Smooth muscle cell (in vitro differentiated cells): ENCODE results near the gene SYTL3. TPM values are rescaled to one million over a fixed set of nuclear protein-coding genes. Genes with fewer than 3 reads are reported as not detected.
"Not testable (repeated sequence)": the region's sequence is repeated elsewhere in the genome, so short reads cannot be mapped to it uniquely, and the experiment has no call there.

Source experiments
- DNase-seq: peaks from one replicate; lab custom pipeline; 2025; ENCODE audit not compliant: unreplicated experiment; lab: John Stamatoyannopoulos, UW
- H2AFZ ChIP-seq: fragments of 200-600 bp; sonication (generic); 2 replicates; pipeline ENCODE4 v1.6.0; 2016; ENCODE audit warnings: antibody characterized with exemption, low read depth, mild to moderate bottlenecking
- H3F3A ChIP-seq: fragments of 200-600 bp; sonication (generic); 2 replicates; pipeline ENCODE4 v1.6.0; 2017; ENCODE audit warnings: antibody characterized with exemption, low read depth
- H3K27ac ChIP-seq: fragments of 200-600 bp; sonication (generic); 2 replicates; pipeline ENCODE4 v1.5.1; 2016; ENCODE audit warnings: low read depth, mild to moderate bottlenecking
- H3K27me3 ChIP-seq: fragments of 200-600 bp; sonication (generic); 2 replicates; pipeline ENCODE4 v1.6.1; 2016; ENCODE audit warnings: low read depth, mild to moderate bottlenecking
- H3K36me3 ChIP-seq: fragments of 200-600 bp; sonication (generic); 2 replicates; pipeline ENCODE4 v1.5.1; 2016; ENCODE audit warnings: low read depth
- H3K4me1 ChIP-seq: fragments of 200-600 bp; sonication (generic); 2 replicates; pipeline ENCODE4 v1.5.1; 2016; ENCODE audit warnings: low read depth
- H3K4me2 ChIP-seq: fragments of 200-600 bp; sonication (generic); 2 replicates; pipeline ENCODE4 v1.6.0; 2016; ENCODE audit warnings: mild to moderate bottlenecking
- H3K4me3 ChIP-seq: fragments of 200-600 bp; sonication (generic); 2 replicates; pipeline ENCODE4 v1.5.1; 2016; ENCODE audit warnings: mild to moderate bottlenecking
- H3K79me2 ChIP-seq: fragments of 200-600 bp; sonication (generic); 2 replicates; pipeline ENCODE4 v1.6.0; 2016; ENCODE audit warnings: low read depth, mild to moderate bottlenecking
- H3K9ac ChIP-seq: fragments of 200-600 bp; sonication (generic); 2 replicates; pipeline ENCODE4 v1.6.0; 2016; ENCODE audit warnings: low read depth
- H3K9me3 ChIP-seq: fragments of 200-600 bp; sonication (generic); replicated peaks from 2 replicates; pipeline ENCODE4 v1.5.1; 2016; ENCODE audit warnings: low read depth
- H4K20me1 ChIP-seq: fragments of 200-600 bp; sonication (generic); 2 replicates; pipeline ENCODE4 v1.6.0; 2016; ENCODE audit warnings: low read depth
- WGBS: methylation state at CpG from one replicate; pipeline ENCODE4 v1.1.7; 2016; ENCODE audit warnings: low lambda C conversion rate; 5-methylcytosine and 5-hydroxymethylcytosine counted together
- polyA plus RNA-seq: library from polyadenylated mRNA; unstranded; fragments of >200 nt; fragmentation: Nextera tagmentation; extraction: Ambion mirVana; gene quantifications from 2 replicates; pipeline ENCODE4 v1.2.1, GENCODE V29; 2016
- total RNA-seq: library from RNA; depleted of rRNA; stranded (reverse); fragments of >200 nt; gene quantifications from 2 replicates; pipeline ENCODE4 v1.2.3, GENCODE V29; 2014
- TF ChIP-seq, protein P1 (sequence below): fragments of 200-600 bp; sonication (generic); IDR thresholded peaks from 2 replicates; pipeline ENCODE4 v1.5.1; 2017; ENCODE audit warnings: borderline replicate concordance, mild to moderate bottlenecking, antibody characterized with exemption; ENCODE audit not compliant: insufficient read depth, poor library complexity, severe bottlenecking

SYTL3 gene
- total and polyA plus RNA-seq, 2 experiments from 2014 or later: 0.13 to 1.2 TPM

DNA sequence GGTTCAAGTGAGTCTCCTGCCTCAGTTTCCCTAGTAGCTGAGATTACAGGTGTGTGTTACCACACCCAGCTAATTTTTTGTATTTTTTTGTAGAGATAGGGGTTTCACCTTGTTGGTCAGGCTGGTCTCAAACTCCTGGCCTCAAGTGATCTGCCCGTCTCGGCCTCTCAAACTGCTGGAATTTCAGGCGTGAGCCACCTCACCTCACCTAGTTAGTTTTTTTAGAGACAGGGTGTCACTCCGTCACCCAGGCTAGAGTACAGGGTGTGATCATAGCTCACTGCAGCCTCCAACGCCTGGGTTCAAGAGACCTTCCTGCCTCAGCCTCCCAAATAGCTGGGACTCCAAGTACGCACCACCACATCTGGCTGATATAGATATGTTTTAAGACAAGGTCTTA lies 22.9 kb downstream of the SYTL3 start:
- no peaks in the 10 kb centered on the region for H3K27me3 ChIP-seq
- H3K9ac ChIP-seq: no peak overlapping the region
- DNase-seq: no peak
- TF ChIP-seq, protein P1, sequence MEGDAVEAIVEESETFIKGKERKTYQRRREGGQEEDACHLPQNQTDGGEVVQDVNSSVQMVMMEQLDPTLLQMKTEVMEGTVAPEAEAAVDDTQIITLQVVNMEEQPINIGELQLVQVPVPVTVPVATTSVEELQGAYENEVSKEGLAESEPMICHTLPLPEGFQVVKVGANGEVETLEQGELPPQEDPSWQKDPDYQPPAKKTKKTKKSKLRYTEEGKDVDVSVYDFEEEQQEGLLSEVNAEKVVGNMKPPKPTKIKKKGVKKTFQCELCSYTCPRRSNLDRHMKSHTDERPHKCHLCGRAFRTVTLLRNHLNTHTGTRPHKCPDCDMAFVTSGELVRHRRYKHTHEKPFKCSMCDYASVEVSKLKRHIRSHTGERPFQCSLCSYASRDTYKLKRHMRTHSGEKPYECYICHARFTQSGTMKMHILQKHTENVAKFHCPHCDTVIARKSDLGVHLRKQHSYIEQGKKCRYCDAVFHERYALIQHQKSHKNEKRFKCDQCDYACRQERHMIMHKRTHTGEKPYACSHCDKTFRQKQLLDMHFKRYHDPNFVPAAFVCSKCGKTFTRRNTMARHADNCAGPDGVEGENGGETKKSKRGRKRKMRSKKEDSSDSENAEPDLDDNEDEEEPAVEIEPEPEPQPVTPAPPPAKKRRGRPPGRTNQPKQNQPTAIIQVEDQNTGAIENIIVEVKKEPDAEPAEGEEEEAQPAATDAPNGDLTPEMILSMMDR: no peak
- no peaks in the 10 kb centered on the region for H3F3A ChIP-seq
- no peaks in the 10 kb centered on the region for H3K36me3 ChIP-seq
- WGBS: 89% methylated on average over 6 of the region's 6 CpGs
- H2AFZ ChIP-seq: no peak overlapping the region
- H3K4me2 ChIP-seq: no peak overlapping the region
- no peak overlapping the region for H3K4me3 ChIP-seq
- no peaks in the 10 kb centered on the region for H3K9me3 ChIP-seq
- no peak overlapping the region for H3K27ac ChIP-seq
- no peaks in the 10 kb centered on the region for H3K79me2 ChIP-seq
- H3K4me1 ChIP-seq: no peaks in the 10 kb centered on the region
- H4K20me1 ChIP-seq: no peaks in the 10 kb centered on the region

- Histone ChIP-seq H3K36me3 (no peaks in the 10 kb centered on the region), H3K27me3 (no peaks in the 10 kb centered on the region), H3K27ac (no peak overlapping the region), H3F3A (no peaks in the 10 kb centered on the region), H2AFZ (no peak overlapping the region), H3K4me2 (no peak overlapping the region), H4K20me1 (no peaks in the 10 kb centered on the region), H3K9me3 (no peaks in the 10 kb centered on the region), H3K4me1 (no peaks in the 10 kb centered on the region), H3K4me3 (no peak overlapping the region), H3K9ac (no peak overlapping the region), H3K79me2 (no peaks in the 10 kb centered on the region)
- TF ChIP-seq, protein P1: no peak
- DNase-seq: no peak
- 91% methylated on average over 14 of the region's 14 CpGs for WGBS
Observed at GRCh38 chr6:158674342-158675131, 24.7 kb downstream of the SYTL3 start.

- 96% methylated on average over 3 of the region's 3 CpGs for WGBS
- not testable (repeated sequence) for H3K27ac ChIP-seq, H3K36me3 ChIP-seq, H3K27me3 ChIP-seq, H3K4me1 ChIP-seq, DNase-seq, H3K9me3 ChIP-seq, H3K9ac ChIP-seq, H2AFZ ChIP-seq, H4K20me1 ChIP-seq, H3K4me3 ChIP-seq, H3K4me2 ChIP-seq, H3K79me2 ChIP-seq, H3F3A ChIP-seq
Observed at GRCh38 chr6:158677094-158677493, 27.2 kb downstream of the SYTL3 start.

DNA sequence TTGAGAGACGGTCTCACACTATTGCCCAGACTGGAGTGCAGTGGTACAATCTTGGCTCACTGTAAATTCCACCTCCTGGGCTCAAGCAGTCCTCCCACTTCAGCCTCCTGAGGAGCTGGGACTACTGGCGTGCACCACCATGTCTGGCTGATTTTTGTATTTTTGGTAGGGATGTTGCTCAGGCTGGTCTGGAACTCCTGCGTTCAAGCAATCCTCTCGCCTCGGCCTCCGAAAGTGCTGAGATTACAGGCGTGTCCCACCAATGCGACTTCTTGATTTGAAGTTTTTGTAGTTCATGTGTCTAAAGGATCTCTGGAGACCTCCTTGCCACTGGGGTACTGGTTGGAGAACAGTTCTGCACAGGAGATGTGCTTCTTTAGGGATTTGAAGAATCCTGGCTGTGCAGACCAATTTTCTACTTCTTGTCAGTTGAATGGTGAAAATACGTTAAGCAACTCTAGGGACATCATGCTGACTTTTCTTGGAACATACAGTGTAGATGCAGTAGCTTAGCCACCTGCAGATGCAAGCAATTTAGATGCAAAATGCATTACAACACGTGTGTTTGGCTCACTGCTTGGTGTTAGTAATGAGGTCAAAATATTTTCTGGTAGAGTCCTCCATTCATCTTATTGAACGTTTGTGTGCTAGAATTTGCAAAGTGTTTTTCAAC lies 28.2 kb downstream of the SYTL3 start:
- no peak overlapping the region for H3K4me3 ChIP-seq
- H3K36me3 ChIP-seq: no peaks in the 10 kb centered on the region
- no peak overlapping the region for H2AFZ ChIP-seq
- no peak overlapping the region for H3K27ac ChIP-seq
- no peak for DNase-seq
- H3K79me2 ChIP-seq: no peaks in the 10 kb centered on the region
- H3K9me3 ChIP-seq: no peaks in the 10 kb centered on the region
- TF ChIP-seq, protein P1: no peak
- H3K4me1 ChIP-seq: no peaks in the 10 kb centered on the region
- no peaks in the 10 kb centered on the region for H4K20me1 ChIP-seq
- no peak overlapping the region for H3K4me2 ChIP-seq
- no peaks in the 10 kb centered on the region for H3K27me3 ChIP-seq
- 87% methylated on average over 11 of the region's 11 CpGs for WGBS
- H3K9ac ChIP-seq: no peak overlapping the region
- no peaks in the 10 kb centered on the region for H3F3A ChIP-seq
